K562 (cell line): ENCODE results near the gene IRX3. TPM values are rescaled to one million over a fixed set of nuclear protein-coding genes. Genes with fewer than 3 reads are reported as not detected.

Source experiments
- ATAC-seq: fragments of 200-7000 bp; cut with Tn5 transposase; 3 replicates; pipeline ENCODE4 v1.9.1; 2020; ENCODE audit warnings: moderate library complexity
- BruUV-seq: library from RNA; stranded (reverse); fragments of 400-500 nt; replicated peaks from 2 replicates; lab custom pipeline; 2021; lab: Mats Ljungman, UMichigan
- CTCF ChIA-PET: fragments of 300-600 bp; formaldehyde crosslinking; extraction: SDS; loops from one replicate; lab custom pipeline; 2021; ENCODE audit warnings: low intra/inter-chr PET ratio; lab: Yijun Ruan, JAX
- POLR2A ChIA-PET: fragments of 300-600, 350-650 bp; sonication (Branson Sonifier 250); formaldehyde crosslinking; extraction: SDS; loops from one replicate; lab custom pipeline; 2021; ENCODE audit warnings: antibody characterized with exemption, inconsistent platforms; lab: Yijun Ruan, JAX
- DNase-seq, 4 experiments: peaks; one replicate each; pipeline versions ENCODE4 v3.0.0 to v3.0.0-alpha.2; 2011 to 2018; ENCODE audit warnings: low spot score in 3 of 4, mixed read lengths in 3 of 4; ENCODE audit errors: extremely low read depth in 1 of 4
- FAIRE-seq: peaks from 2 replicates; lab custom pipeline; 2011; peaks lifted over from hg19 to GRCh38; lab: Jason Lieb, UNC
- H2AFZ ChIP-seq: 2 replicates; pipeline ENCODE4 v1.6.0; 2011; ENCODE audit warnings: low read depth, low read length, control low read depth, inconsistent platforms
- H3K27ac ChIP-seq: fragments of 200-600 bp; 3 replicates; pipeline ENCODE4 v1.8.0; 2011; ENCODE audit warnings: low read depth, mild to moderate bottlenecking, control low read depth, inconsistent platforms, low read length, moderate library complexity, mixed read lengths; ENCODE audit errors: extremely low read depth
- H3K27me3 ChIP-seq, 2 experiments: fragments of 300-600 bp in 1 of 2; 2 replicates in 1 of 2; 3 replicates in 1 of 2; pipeline versions ENCODE4 v1.6.0 to v1.8.0; 2011; ENCODE audit warnings: inconsistent platforms in 2 of 2, low read length in 2 of 2, mild to moderate bottlenecking in 1 of 2, mixed read lengths in 1 of 2, moderate library complexity in 1 of 2; ENCODE audit not compliant: control insufficient read depth in 2 of 2, insufficient read depth in 2 of 2
- H3K36me3 ChIP-seq: fragments of 300-600 bp; 3 replicates; pipeline ENCODE4 v1.8.0; 2011; ENCODE audit warnings: mild to moderate bottlenecking, low read length, inconsistent platforms; ENCODE audit not compliant: control insufficient read depth, insufficient read depth
- H3K4me1 ChIP-seq, 2 experiments: fragments of 200-600 bp in 1 of 2; replicated peaks in 1 of 2; 2 replicates in 1 of 2; 3 replicates in 1 of 2; pipeline versions ENCODE4 v1.5.1 to v1.8.0; 2011; ENCODE audit warnings: inconsistent platforms in 2 of 2, low read length in 2 of 2, mild to moderate bottlenecking in 1 of 2, mixed read lengths in 1 of 2, moderate library complexity in 1 of 2; ENCODE audit not compliant: control insufficient read depth in 2 of 2, insufficient read depth in 2 of 2
- H3K4me2 ChIP-seq: 2 replicates; pipeline ENCODE4 v1.6.1; 2011; ENCODE audit warnings: low read length, control low read depth, inconsistent platforms, mixed read lengths; ENCODE audit not compliant: insufficient read depth
- H3K4me3 ChIP-seq: fragments of 200-600 bp; sonication (generic), shearing (Covaris generic); 2 replicates; pipeline ENCODE4 v1.5.1; 2016; ENCODE audit warnings: control low read depth, inconsistent platforms
- H3K79me2 ChIP-seq: fragments of 200-600 bp; 3 replicates; pipeline ENCODE4 v1.8.0; 2011; ENCODE audit warnings: low read length, inconsistent platforms; ENCODE audit not compliant: control insufficient read depth, insufficient read depth
- H3K9ac ChIP-seq, 2 experiments: 2 replicates each; pipeline versions ENCODE4 v1.6.0 to v1.6.1; 2011; ENCODE audit warnings: low read depth in 2 of 2, low read length in 2 of 2, control low read depth in 1 of 2, inconsistent platforms in 1 of 2, mild to moderate bottlenecking in 1 of 2, mixed read lengths in 1 of 2; ENCODE audit not compliant: insufficient read depth in 1 of 2
- H3K9me1 ChIP-seq: one replicate; pipeline ENCODE4 v1.6.0; 2011; ENCODE audit warnings: inconsistent platforms, mild to moderate bottlenecking, low read length, moderate library complexity; ENCODE audit not compliant: control insufficient read depth, insufficient read depth
- H3K9me3 ChIP-seq: replicated peaks from 2 replicates; pipeline ENCODE4 v1.5.1; 2011; ENCODE audit warnings: low read depth, low read length, inconsistent platforms; ENCODE audit not compliant: control insufficient read depth, insufficient read depth
- H4K20me1 ChIP-seq: replicated peaks from 2 replicates; pipeline ENCODE4 v1.6.1; 2011; ENCODE audit warnings: low read length, inconsistent platforms, mixed read lengths; ENCODE audit not compliant: control insufficient read depth, insufficient read depth
- BMI1 ChIP-seq: fragments of 150-350 bp; IDR thresholded peaks from 2 replicates; pipeline ENCODE4 v1.6.1; 2014; ENCODE audit warnings: low read length
- CBX5 ChIP-seq: IDR thresholded peaks from 2 replicates; pipeline ENCODE4 v1.6.1; 2014; ENCODE audit warnings: low read depth, borderline replicate concordance
- DNMT1 ChIP-seq: fragments of 450-650 bp; IDR thresholded peaks from 2 replicates; pipeline ENCODE4 v1.6.1; 2016; ENCODE audit warnings: antibody characterized with exemption, mild to moderate bottlenecking
- FOS ChIP-seq: IDR thresholded peaks from 3 replicates; pipeline ENCODE4 v1.6.1; 2011; ENCODE audit not compliant: insufficient read length; ENCODE audit errors: extremely low read depth
- FUS ChIP-seq: fragments of 200-400 bp; formaldehyde crosslinking; optimal IDR thresholded peaks from 2 replicates; pipeline ENCODE3; 2017; ENCODE audit warnings: low read depth, low read length
- NCOA4 ChIP-seq: fragments of 450-650 bp; IDR thresholded peaks from 2 replicates; pipeline ENCODE4 v1.6.1; 2018; ENCODE audit warnings: mild to moderate bottlenecking; ENCODE audit not compliant: partially characterized antibody
- POLR2B ChIP-seq: fragments of 450-650 bp; IDR thresholded peaks from 2 replicates; pipeline ENCODE4 v1.6.1; 2018; ENCODE audit warnings: low read depth; ENCODE audit not compliant: partially characterized antibody
- RBM15 ChIP-seq: fragments of 200-400 bp; formaldehyde crosslinking; IDR thresholded peaks from 2 replicates; pipeline ENCODE4 v1.6.1; 2018; ENCODE audit warnings: mild to moderate bottlenecking, low read length, moderate library complexity; ENCODE audit not compliant: insufficient read depth
- SREBF2 ChIP-seq: sonication (generic); formaldehyde crosslinking; IDR thresholded peaks from 2 replicates; pipeline ENCODE4 v1.4.0; 2020; ENCODE audit warnings: mild to moderate bottlenecking, missing genetic modification reagents
- STAG1 ChIP-seq: sonication (generic); formaldehyde crosslinking; IDR thresholded peaks from 2 replicates; pipeline ENCODE4 v1.5.0; 2020; ENCODE audit warnings: missing genetic modification reagents, borderline replicate concordance
- WGBS: fragments of 100-300 bp; shearing (Covaris generic); methylation state at CpG from one replicate; pipeline ENCODE4 v1.1.6; 2016; ENCODE audit warnings: low coverage, mixed read lengths; ENCODE audit not compliant: insufficient coverage; ENCODE audit errors: missing lambda C conversion rate; 5-methylcytosine and 5-hydroxymethylcytosine counted together
- in situ Hi-C: fragments of 300-500 bp; cut with MboI; formaldehyde crosslinking; loops from 4 replicates; pipeline ENCODE4 v1.15.0; 2018; ENCODE audit warnings: inconsistent platforms, mixed read lengths
- intact Hi-C: fragments of 100-400 bp; cut with micrococcal nuclease; formaldehyde crosslinking; loops from 2 replicates; pipeline ENCODE4 v1.14.2; 2022
- polyA plus RNA-seq, 8 experiments: library from polyadenylated mRNA; depleted of rRNA in 4 of 8; stranded (reverse) in 5 of 8; unstranded in 3 of 8; fragments of >200 nt; fragmentation: Nextera tagmentation in 2 of 8; fragmentation: Illumina TruSeq in 1 of 8; extraction: Ambion mirVana in 2 of 8; extraction: Trizol in 1 of 8; gene quantifications; 2 replicates each; pipeline versions ENCODE4 v1.2.1 to v1.2.3, GENCODE V29; 2011 to 2014; ENCODE audit warnings: inconsistent platforms in 1 of 8, missing spikeins in 1 of 8
- total RNA-seq, 7 experiments: library from RNA; depleted of rRNA in 6 of 7; stranded (reverse); fragments of >200 nt in 6 of 7; fragmentation: Illumina TruSeq in 2 of 7; extraction: Trizol in 2 of 7; gene quantifications; 2 replicates each; pipeline versions ENCODE4 v1.2.1 to v1.2.3, GENCODE V29; 2011 to 2021; ENCODE audit warnings: low replicate concordance in 1 of 7
- TF ChIP-seq, protein P1 (sequence below): fragments of 250-450 bp; sonication (Bioruptor Pico); IDR thresholded peaks from 2 replicates; pipeline ENCODE4 v1.6.1; 2021; ENCODE audit warnings: mild to moderate bottlenecking
- TF ChIP-seq, protein P2 (sequence below), 2 experiments: fragments of 450-650 bp in 1 of 2; sonication (generic) in 1 of 2; formaldehyde crosslinking in 1 of 2; IDR thresholded peaks in 1 of 2; conservative IDR thresholded peaks in 1 of 2; 2 replicates each; pipeline versions ENCODE4 v1.6.1 to v1.8.1; 2016 to 2023; ENCODE audit warnings: mild to moderate bottlenecking in 2 of 2, moderate library complexity in 2 of 2, inconsistent platforms in 1 of 2, missing genetic modification reagents in 1 of 2
- TF ChIP-seq, protein P3 (sequence below): fragments of 250-450 bp; sonication (Bioruptor Pico); IDR thresholded peaks from 2 replicates; pipeline ENCODE4 v1.4.0; 2020

The IRX3 gene
- total and polyA plus RNA-seq, 9 of the 15 experiments (the other 6 are each of a cell fraction or from before 2014, with no cell fraction given): not detected

DNA sequence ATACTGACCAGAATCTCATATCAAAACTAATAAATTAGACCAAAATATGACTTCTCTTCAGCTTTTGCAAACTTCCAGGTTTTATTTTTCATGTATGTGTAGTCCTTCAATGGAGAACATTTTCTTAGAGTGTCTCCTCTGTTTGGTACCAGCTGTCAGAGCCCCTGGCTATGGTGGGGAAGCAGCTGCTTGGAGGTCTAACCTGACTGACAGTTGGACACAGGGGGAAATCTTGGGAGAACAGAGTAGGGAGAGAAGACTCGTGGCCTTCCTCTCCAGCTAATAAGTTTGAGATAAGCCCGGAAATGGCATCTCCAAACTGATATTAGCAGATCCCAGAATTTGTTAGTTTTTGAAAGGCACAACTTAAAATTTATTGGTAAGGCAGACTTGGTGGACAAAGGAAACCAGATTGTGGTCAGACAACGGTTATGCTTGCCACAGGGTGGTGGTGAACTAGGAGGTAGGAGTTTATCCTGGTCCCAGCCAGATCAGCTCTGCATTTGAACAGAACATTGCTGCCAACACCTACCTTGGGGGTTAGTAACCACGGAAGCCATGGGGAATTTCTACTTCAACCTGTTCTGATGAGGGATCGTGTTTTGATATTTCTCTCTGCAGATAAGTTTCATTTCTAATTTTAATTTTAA lies 39.2 kb upstream of the IRX3 start:
- in situ Hi-C loops: no loop called here
- no peak for ATAC-seq
- no TSS peak for BruUV-seq
- H3K4me1 ChIP-seq: no peaks in the 10 kb centered on the region
- peaks cover 0 to 18% of the 10 kb centered on the region in 2 experiments; a peak in 2 of 5 replicates for H3K27me3 ChIP-seq
- no peaks in the 10 kb centered on the region for H3K9me1 ChIP-seq
- no peak overlapping the region for H3K4me2 ChIP-seq
- H3K9me3 ChIP-seq: no peaks in the 10 kb centered on the region
- no peak overlapping the region for H2AFZ ChIP-seq
- H3K27ac ChIP-seq: no peak overlapping the region
- H3K36me3 ChIP-seq: no peaks in the 10 kb centered on the region
- H3K9ac ChIP-seq: no peak overlapping the region
- CTCF ChIA-PET: interaction anchor here (0.7 kb wide), 1 partner anchor 974 kb away, joined by 3 read pairs; no protein-coding TSS in a partner anchor
- WGBS: 2% methylated on average over 5 of the region's 5 CpGs
- H4K20me1 ChIP-seq: no peaks in the 10 kb centered on the region
- no peak for DNase-seq
- no peaks in the 10 kb centered on the region for H3K79me2 ChIP-seq
- FAIRE-seq: no peak
- intact Hi-C loops: no loop called here
- no peak overlapping the region for H3K4me3 ChIP-seq
- POLR2A ChIA-PET: no interaction called here
- TF ChIP-seq DNMT1 (no peak), FOS (no peak), STAG1 (no peak), CBX5 (no peak), NCOA4 (no peak), FUS (no peak), SREBF2 (CRISPR knock-in tag) (no peak), POLR2B (no peak), RBM15 (no peak), BMI1 (no peak)
- TF ChIP-seq, protein P1, sequence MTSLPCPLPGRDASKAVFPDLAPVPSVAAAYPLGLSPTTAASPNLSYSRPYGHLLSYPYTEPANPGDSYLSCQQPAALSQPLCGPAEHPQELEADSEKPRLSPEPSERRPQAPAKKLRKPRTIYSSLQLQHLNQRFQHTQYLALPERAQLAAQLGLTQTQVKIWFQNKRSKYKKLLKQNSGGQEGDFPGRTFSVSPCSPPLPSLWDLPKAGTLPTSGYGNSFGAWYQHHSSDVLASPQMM (CRISPR knock-in tag): no peak
- TF ChIP-seq, protein P2, sequence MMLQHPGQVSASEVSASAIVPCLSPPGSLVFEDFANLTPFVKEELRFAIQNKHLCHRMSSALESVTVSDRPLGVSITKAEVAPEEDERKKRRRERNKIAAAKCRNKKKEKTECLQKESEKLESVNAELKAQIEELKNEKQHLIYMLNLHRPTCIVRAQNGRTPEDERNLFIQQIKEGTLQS (IDR thresholded peaks at IDR 0.05): no peak
- TF ChIP-seq, protein P2 (CRISPR knock-in tag; conservative IDR thresholded peaks at IDR 0.05): no peak
- TF ChIP-seq, protein P3, sequence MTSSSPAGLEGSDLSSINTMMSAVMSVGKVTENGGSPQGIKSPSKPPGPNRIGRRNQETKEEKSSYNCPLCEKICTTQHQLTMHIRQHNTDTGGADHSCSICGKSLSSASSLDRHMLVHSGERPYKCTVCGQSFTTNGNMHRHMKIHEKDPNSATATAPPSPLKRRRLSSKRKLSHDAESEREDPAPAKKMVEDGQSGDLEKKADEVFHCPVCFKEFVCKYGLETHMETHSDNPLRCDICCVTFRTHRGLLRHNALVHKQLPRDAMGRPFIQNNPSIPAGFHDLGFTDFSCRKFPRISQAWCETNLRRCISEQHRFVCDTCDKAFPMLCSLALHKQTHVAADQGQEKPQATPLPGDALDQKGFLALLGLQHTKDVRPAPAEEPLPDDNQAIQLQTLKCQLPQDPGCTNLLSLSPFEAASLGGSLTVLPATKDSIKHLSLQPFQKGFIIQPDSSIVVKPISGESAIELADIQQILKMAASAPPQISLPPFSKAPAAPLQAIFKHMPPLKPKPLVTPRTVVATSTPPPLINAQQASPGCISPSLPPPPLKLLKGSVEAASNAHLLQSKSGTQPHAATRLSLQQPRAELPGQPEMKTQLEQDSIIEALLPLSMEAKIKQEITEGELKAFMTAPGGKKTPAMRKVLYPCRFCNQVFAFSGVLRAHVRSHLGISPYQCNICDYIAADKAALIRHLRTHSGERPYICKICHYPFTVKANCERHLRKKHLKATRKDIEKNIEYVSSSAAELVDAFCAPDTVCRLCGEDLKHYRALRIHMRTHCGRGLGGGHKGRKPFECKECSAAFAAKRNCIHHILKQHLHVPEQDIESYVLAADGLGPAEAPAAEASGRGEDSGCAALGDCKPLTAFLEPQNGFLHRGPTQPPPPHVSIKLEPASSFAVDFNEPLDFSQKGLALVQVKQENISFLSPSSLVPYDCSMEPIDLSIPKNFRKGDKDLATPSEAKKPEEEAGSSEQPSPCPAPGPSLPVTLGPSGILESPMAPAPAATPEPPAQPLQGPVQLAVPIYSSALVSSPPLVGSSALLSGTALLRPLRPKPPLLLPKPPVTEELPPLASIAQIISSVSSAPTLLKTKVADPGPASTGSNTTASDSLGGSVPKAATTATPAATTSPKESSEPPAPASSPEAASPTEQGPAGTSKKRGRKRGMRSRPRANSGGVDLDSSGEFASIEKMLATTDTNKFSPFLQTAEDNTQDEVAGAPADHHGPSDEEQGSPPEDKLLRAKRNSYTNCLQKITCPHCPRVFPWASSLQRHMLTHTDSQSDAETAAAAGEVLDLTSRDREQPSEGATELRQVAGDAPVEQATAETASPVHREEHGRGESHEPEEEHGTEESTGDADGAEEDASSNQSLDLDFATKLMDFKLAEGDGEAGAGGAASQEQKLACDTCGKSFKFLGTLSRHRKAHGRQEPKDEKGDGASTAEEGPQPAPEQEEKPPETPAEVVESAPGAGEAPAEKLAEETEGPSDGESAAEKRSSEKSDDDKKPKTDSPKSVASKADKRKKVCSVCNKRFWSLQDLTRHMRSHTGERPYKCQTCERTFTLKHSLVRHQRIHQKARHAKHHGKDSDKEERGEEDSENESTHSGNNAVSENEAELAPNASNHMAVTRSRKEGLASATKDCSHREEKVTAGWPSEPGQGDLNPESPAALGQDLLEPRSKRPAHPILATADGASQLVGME: no peak
